T follicular helper cell (primary cell): ENCODE measurements around the gene TTC28.

Experiments
- DNase-seq: peaks from one replicate; pipeline ENCODE4 v3.0.0-alpha.2; 2020; ENCODE audit warnings: low read depth

The TTC28 gene

GRCh38 chr22:28440592-28441390 is 238.8 kb downstream of the TTC28 start:
- no peak for DNase-seq

GRCh38 chr22:28438183-28438768 is 241.4 kb downstream of the TTC28 start:
- DNase-seq = no peak

- no peak for DNase-seq
These were observed 243.7 kb downstream of the TTC28 start for GRCh38 chr22:28435982-28436381.

- no peak for DNase-seq
These were observed 244.4 kb downstream of the TTC28 start for GRCh38 chr22:28435140-28435768.

GRCh38 chr22:28430466-28431025 is 249.1 kb downstream of the TTC28 start:
- no peak for DNase-seq

GRCh38 chr22:28429711-28430110 is 249.9 kb downstream of the TTC28 start:
- no peak for DNase-seq

- no peak for DNase-seq
These were observed 251.4 kb downstream of the TTC28 start for GRCh38 chr22:28428271-28428670.

GRCh38 chr22:28426346-28427132 is 253.1 kb downstream of the TTC28 start:
- no peak for DNase-seq

- no peak for DNase-seq
These were observed 254.4 kb downstream of the TTC28 start for GRCh38 chr22:28425211-28425610.

GRCh38 chr22:28424427-28425080 is 255.1 kb downstream of the TTC28 start:
- no peak for DNase-seq

GRCh38 chr22:28419919-28420318 is 259.7 kb downstream of the TTC28 start:
- DNase-seq = no peak

- no peak for DNase-seq
These were observed 261.6 kb downstream of the TTC28 start for GRCh38 chr22:28418008-28418407.

- no peak for DNase-seq
These were observed 262.2 kb downstream of the TTC28 start for GRCh38 chr22:28417431-28417830.

- no peak for DNase-seq
These were observed 264.7 kb downstream of the TTC28 start for GRCh38 chr22:28414913-28415312.

GRCh38 chr22:28413612-28414399 is 265.8 kb downstream of the TTC28 start:
- DNase-seq = no peak

- DNase-seq = no peak
These were observed 267.5 kb downstream of the TTC28 start for GRCh38 chr22:28412109-28412508.

GRCh38 chr22:28411125-28411524 is 268.5 kb downstream of the TTC28 start:
- no peak for DNase-seq

- no peak for DNase-seq
These were observed 269.4 kb downstream of the TTC28 start for GRCh38 chr22:28410050-28410816.

GRCh38 chr22:28408709-28409108 is 270.9 kb downstream of the TTC28 start:
- no peak for DNase-seq

GRCh38 chr22:28407645-28408044 is 272.0 kb downstream of the TTC28 start:
- DNase-seq = no peak
